ENCODE measurements around the gene HIRA.
"Not testable (repeated sequence)": the region's sequence is repeated elsewhere in the genome, so short reads cannot be mapped to it uniquely, and the experiment has no call there.

Gene HIRA

GRCh38 chr22:19385221-19385906 lies 46.2 kb downstream of the HIRA start:
- no peak for DNase-seq (ENCODE audit: low spot score)

GRCh38 chr22:19383292-19383691 lies 48.2 kb downstream of the HIRA start:
- DNase-seq (ENCODE audit: low spot score): no peak

- DNase-seq (ENCODE audit: low spot score): no peak
Measured at GRCh38 chr22:19382240-19382639, 49.3 kb downstream of the HIRA start.

- no peak for DNase-seq (ENCODE audit: low spot score)
Measured at GRCh38 chr22:19378344-19378674, 53.2 kb downstream of the HIRA start.

GRCh38 chr22:19377565-19378343 lies 53.8 kb downstream of the HIRA start:
- DNase-seq (ENCODE audit: low spot score): no peak

GRCh38 chr22:19376971-19377370 lies 54.6 kb downstream of the HIRA start:
- DNase-seq (ENCODE audit: low spot score): no peak

GRCh38 chr22:19376247-19376646 lies 55.3 kb downstream of the HIRA start:
- DNase-seq (ENCODE audit: low spot score): no peak

- DNase-seq (ENCODE audit: low spot score): no peak
Measured at GRCh38 chr22:19375435-19375834, 56.1 kb downstream of the HIRA start.

- no peak for DNase-seq (ENCODE audit: low spot score)
Measured at GRCh38 chr22:19374410-19374809, 57.1 kb downstream of the HIRA start.

- no peak for DNase-seq (ENCODE audit: low spot score)
Measured at GRCh38 chr22:19373450-19373849, 58.1 kb downstream of the HIRA start.

GRCh38 chr22:19371893-19372292 lies 59.6 kb downstream of the HIRA start:
- no peak for DNase-seq (ENCODE audit: low spot score)

- no peak for DNase-seq (ENCODE audit: low spot score)
Measured at GRCh38 chr22:19368876-19369275, 62.7 kb downstream of the HIRA start.

GRCh38 chr22:19367763-19368367 lies 63.7 kb downstream of the HIRA start:
- DNase-seq (ENCODE audit: low spot score): no peak

- not testable (repeated sequence) for DNase-seq (ENCODE audit: low spot score)
Measured at GRCh38 chr22:19363541-19363940, 68.0 kb downstream of the HIRA start.

GRCh38 chr22:19361501-19362103 lies 69.9 kb downstream of the HIRA start:
- no peak for DNase-seq (ENCODE audit: low spot score)

GRCh38 chr22:19360862-19361261 lies 70.7 kb downstream of the HIRA start:
- no peak for DNase-seq (ENCODE audit: low spot score)

GRCh38 chr22:19360300-19360792 lies 71.2 kb downstream of the HIRA start:
- no peak for DNase-seq (ENCODE audit: low spot score)

GRCh38 chr22:19359554-19360299 lies 71.8 kb downstream of the HIRA start:
- no peak for DNase-seq (ENCODE audit: low spot score)

- DNase-seq (ENCODE audit: low spot score): no peak
Measured at GRCh38 chr22:19358703-19359553, 72.6 kb downstream of the HIRA start.

GRCh38 chr22:19358195-19358594 lies 73.3 kb downstream of the HIRA start:
- no peak for DNase-seq (ENCODE audit: low spot score)

Data from cerebellar cortex (tissue), 1 donor.